Endothelial cell of umbilical vein (primary cell): ENCODE results near the gene PRKAR1A. TPM values are rescaled to one million over a fixed set of nuclear protein-coding genes. Genes with fewer than 3 reads are reported as not detected.

Experiments used
- BruUV-seq: library from RNA; stranded (reverse); fragments of 400-500 nt; replicated peaks from 2 replicates; lab custom pipeline; 2021; lab: Mats Ljungman, UMichigan
- CTCF ChIA-PET: fragments of 300-600, 350-600 bp; sonication (Branson Sonifier 250); formaldehyde crosslinking; loops from one replicate; lab custom pipeline; 2021; ENCODE audit warnings: antibody characterized with exemption, inconsistent platforms; lab: Charles Lee
- POLR2A ChIA-PET: fragments of 300-600, 350-600 bp; sonication (Branson Sonifier 250); formaldehyde crosslinking; loops from one replicate; lab custom pipeline; 2021; ENCODE audit warnings: antibody characterized with exemption, inconsistent platforms; lab: Charles Lee
- DNase-seq: peaks from one replicate; pipeline ENCODE4 v3.0.0-alpha.2; 2011; ENCODE audit warnings: low read depth, low spot score
- FAIRE-seq: peaks from 2 replicates; lab custom pipeline; 2011; peaks lifted over from hg19 to GRCh38; lab: Jason Lieb, UNC
- H2AFZ ChIP-seq: 2 replicates; pipeline ENCODE4 v1.6.0; 2012; ENCODE audit warnings: low read depth, low read length, control low read depth, inconsistent platforms
- H3K27ac ChIP-seq: 2 replicates; pipeline ENCODE4 v1.5.1; 2011; ENCODE audit warnings: low read depth, mild to moderate bottlenecking, control low read depth, low read length, moderate library complexity; ENCODE audit not compliant: insufficient read depth
- H3K27me3 ChIP-seq, 2 experiments: 2 replicates each; pipeline versions ENCODE4 v1.6.0 to v1.6.1; 2011; ENCODE audit warnings: low read length in 2 of 2, mixed read lengths in 1 of 2; ENCODE audit not compliant: control insufficient read depth in 2 of 2, insufficient read depth in 2 of 2
- H3K36me3 ChIP-seq, 2 experiments: 2 replicates in 1 of 2; 3 replicates in 1 of 2; pipeline ENCODE4 v1.5.1; 2011; ENCODE audit warnings: low read length in 2 of 2, mild to moderate bottlenecking in 1 of 2, moderate library complexity in 1 of 2; ENCODE audit not compliant: control insufficient read depth in 2 of 2, insufficient read depth in 2 of 2; ENCODE audit errors: extremely low read depth in 1 of 2
- H3K4me1 ChIP-seq: 3 replicates; pipeline ENCODE4 v1.5.1; 2011; ENCODE audit warnings: mild to moderate bottlenecking, low read length; ENCODE audit not compliant: control insufficient read depth, insufficient read depth; ENCODE audit errors: extremely low read depth
- H3K4me2 ChIP-seq: 2 replicates; pipeline ENCODE4 v1.6.1; 2011; ENCODE audit warnings: low read length, control low read depth, mixed read lengths; ENCODE audit not compliant: insufficient read depth
- H3K4me3 ChIP-seq, 3 experiments: fragments of 200-600 bp in 1 of 3; sonication (generic), shearing (Covaris generic) in 1 of 3; replicated peaks in 1 of 3; 2 replicates each; pipeline ENCODE4 v1.5.1; 2011 to 2016; ENCODE audit warnings: control low read depth in 3 of 3, low read length in 3 of 3, mild to moderate bottlenecking in 2 of 3, inconsistent platforms in 1 of 3, low read depth in 1 of 3, moderate library complexity in 1 of 3; ENCODE audit not compliant: insufficient read depth in 1 of 3
- H3K79me2 ChIP-seq: 2 replicates; pipeline ENCODE4 v1.6.0; 2012; ENCODE audit warnings: low read length, inconsistent platforms; ENCODE audit not compliant: control insufficient read depth, insufficient read depth
- H3K9ac ChIP-seq: replicated peaks from 2 replicates; pipeline ENCODE3; 2011; ENCODE audit warnings: low read length, control low read depth; ENCODE audit not compliant: insufficient read depth; ENCODE audit errors: extremely low read depth
- H3K9me1 ChIP-seq: replicated peaks from 3 replicates; pipeline ENCODE4 v1.6.0; 2011; ENCODE audit warnings: mild to moderate bottlenecking, low read length; ENCODE audit not compliant: control insufficient read depth, insufficient read depth; ENCODE audit errors: extremely low read depth
- H3K9me3 ChIP-seq: replicated peaks from 2 replicates; pipeline ENCODE4 v1.5.1; 2012; ENCODE audit warnings: low read length, inconsistent platforms; ENCODE audit not compliant: control insufficient read depth, insufficient read depth
- H4K20me1 ChIP-seq: replicated peaks from 2 replicates; pipeline ENCODE3; 2011; ENCODE audit warnings: mild to moderate bottlenecking, low read length; ENCODE audit not compliant: control insufficient read depth, insufficient read depth; ENCODE audit errors: extremely low read depth
- CTCF ChIP-seq, 2 donors: IDR thresholded peaks; 1 replicate in 1 of 2; 2 replicates in 1 of 2; pipeline ENCODE4 v1.5.1; 2011; ENCODE audit warnings: low read length in 2 of 2, mild to moderate bottlenecking in 2 of 2, moderate library complexity in 2 of 2, control low read depth in 1 of 2, inconsistent platforms in 1 of 2, low read depth in 1 of 2; ENCODE audit not compliant: insufficient read depth in 1 of 2; ENCODE audit errors: extremely low read depth in 1 of 2
- EZH2 ChIP-seq: IDR thresholded peaks from 2 replicates; pipeline ENCODE4 v1.6.1; 2012; ENCODE audit warnings: borderline replicate concordance, low read depth, mild to moderate bottlenecking, moderate library complexity, low read length, inconsistent platforms; ENCODE audit not compliant: severe bottlenecking
- FOS ChIP-seq: IDR thresholded peaks from 2 replicates; pipeline ENCODE4 v1.6.1; 2011; ENCODE audit warnings: mild to moderate bottlenecking, low read length, moderate library complexity, borderline replicate concordance; ENCODE audit not compliant: insufficient read depth
- GATA2 ChIP-seq: IDR thresholded peaks from 2 replicates; pipeline ENCODE4 v1.7.0; 2011; ENCODE audit warnings: low read depth, mild to moderate bottlenecking, moderate library complexity, mixed read lengths, low read length; ENCODE audit not compliant: insufficient read length, insufficient read depth
- JUN ChIP-seq: IDR thresholded peaks from 2 replicates; pipeline ENCODE4 v1.6.1; 2011; ENCODE audit warnings: borderline replicate concordance, low read depth; ENCODE audit not compliant: insufficient read length, insufficient read depth
- MAX ChIP-seq: IDR thresholded peaks from 2 replicates; pipeline ENCODE4 v1.6.1; 2011; ENCODE audit not compliant: insufficient read depth, insufficient read length
- MYC ChIP-seq: IDR thresholded peaks from one replicate; pipeline ENCODE4 v1.6.1; 2011; ENCODE audit warnings: mild to moderate bottlenecking, low read depth, low read length
- POLR2A ChIP-seq: IDR thresholded peaks from 2 replicates; pipeline ENCODE4 v1.6.1; 2012; ENCODE audit warnings: low read depth, mild to moderate bottlenecking, control low read depth, low read length
- POLR2AphosphoS5 ChIP-seq: IDR thresholded peaks from 2 replicates; pipeline ENCODE4 v1.6.1; 2012; ENCODE audit warnings: low read depth, mild to moderate bottlenecking, control low read depth, low read length, moderate library complexity; ENCODE audit not compliant: insufficient read depth
- dilution Hi-C: fragments of 300-500 bp; cut with MboI; formaldehyde crosslinking; loops from one replicate; pipeline ENCODE4 v1.15.0; 2019; ENCODE audit warnings: low sequenced_read_pairs; ENCODE audit not compliant: extremely low pct_ligation_motif_present
- intact Hi-C: fragments of 100-400 bp; cut with micrococcal nuclease; formaldehyde crosslinking; loops from one replicate; pipeline ENCODE4 v1.10.0; 2022
- polyA plus RNA-seq, 4 experiments: library from polyadenylated mRNA; depleted of rRNA in 3 of 4; stranded (reverse) in 3 of 4; unstranded in 1 of 4; fragments of >200 nt; gene quantifications; 2 replicates each; pipeline versions ENCODE4 v1.2.1 to v1.2.3, GENCODE V29; 2011 to 2012; ENCODE audit warnings: missing spikeins in 1 of 4
- total RNA-seq: library from RNA; stranded (reverse); gene quantifications from 2 replicates; pipeline ENCODE4 v1.2.3, GENCODE V29; 2021

PRKAR1A gene
- total and polyA plus RNA-seq, 2 donors (not counting 3 experiments of a cell fraction or from before 2014, with no cell fraction given) = 92.0 to 257 TPM

DNA sequence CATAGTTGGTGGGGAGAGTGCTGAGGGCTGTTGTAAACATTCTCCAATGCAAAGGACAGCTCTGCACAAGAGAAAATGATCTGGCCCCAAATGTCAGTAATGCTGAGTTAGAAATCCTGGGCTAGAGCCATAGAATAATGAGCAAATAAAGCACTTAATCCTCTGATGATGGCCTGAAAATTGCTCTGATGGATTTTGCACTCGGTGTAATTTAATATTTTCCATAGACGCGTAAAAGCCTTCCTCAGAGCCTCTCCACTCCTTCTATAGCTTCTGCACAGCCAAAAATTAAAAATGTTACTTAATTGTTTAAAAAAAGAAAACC lies 65.2 kb downstream of the PRKAR1A start:
- TF ChIP-seq EZH2 (no peak), FOS (no peak), MYC (no peak), POLR2AphosphoS5 (no peak), JUN (no peak), MAX (no peak), CTCF (IDR thresholded peaks at IDR 0.05; ENCODE audit: extremely low read depth in 1 of 2, insufficient read depth in 1 of 2, low read depth in 1 of 2, low read length in 2 of 2) (no peak), GATA2 (no peak), POLR2A (no peak)
- Histone ChIP-seq H4K20me1 (no peaks in the 10 kb centered on the region), H3K4me3 (no peak overlapping the region), H3K9me1 (no peaks in the 10 kb centered on the region), H3K9me3 (no peaks in the 10 kb centered on the region), H3K27me3 (peaks cover 4 to 8% of the 10 kb centered on the region in 2 experiments), H3K36me3 (no peaks in the 10 kb centered on the region), H3K4me1 (no peaks in the 10 kb centered on the region), H3K9ac (no peak overlapping the region), H3K27ac (no peak overlapping the region), H3K4me2 (no peak overlapping the region), H3K79me2 (no peaks in the 10 kb centered on the region), H2AFZ (no peak overlapping the region)
- CTCF ChIA-PET = no interaction called here
- POLR2A ChIA-PET = no interaction called here
- BruUV-seq = no TSS peak
- dilution Hi-C loops = no loop called here
- no peak for DNase-seq
- intact Hi-C loops = no loop called here
- no peak for FAIRE-seq
